Epithelial cell of proximal tubule (primary cell): ENCODE measurements around the gene C16orf78. TPM values are rescaled to one million over a fixed set of nuclear protein-coding genes. Genes with fewer than 3 reads are reported as not detected.

Experiments
- DNase-seq: peaks from one replicate; pipeline ENCODE4 v3.0.0-alpha.2; 2011; ENCODE audit warnings: low read depth
- H3K4me3 ChIP-seq: 2 replicates; pipeline ENCODE4 v1.5.1; 2011; ENCODE audit warnings: low read depth, mild to moderate bottlenecking, low read length
- CTCF ChIP-seq: conservative IDR thresholded peaks from 2 replicates; pipeline ENCODE4 v1.5.1; 2012; ENCODE audit warnings: low read depth, mild to moderate bottlenecking, low read length
- total RNA-seq: library from RNA; depleted of rRNA; stranded (reverse); fragments of >200 nt; gene quantifications from 2 replicates; pipeline ENCODE4 v1.2.3, GENCODE V29; 2015

The C16orf78 gene
- total RNA-seq, 1 donor from 2014 or later = not detected

GRCh38 chr16:49348408-49349176, 25.0 kb upstream of the C16orf78 start:
- TF ChIP-seq CTCF = peak; percentile 22
- no peak overlapping the region for H3K4me3 ChIP-seq
- DNase-seq = no peak

- no peak overlapping the region for H3K4me3 ChIP-seq
- no peak for TF ChIP-seq CTCF
- DNase-seq = no peak
These were observed 24.0 kb upstream of the C16orf78 start for GRCh38 chr16:49349446-49350168.

GRCh38 chr16:49350265-49351095, 23.1 kb upstream of the C16orf78 start:
- TF ChIP-seq CTCF = peak; percentile 80
- DNase-seq = peak; percentile 0
- H3K4me3 ChIP-seq = no peak overlapping the region

- H3K4me3 ChIP-seq = no peak overlapping the region
- DNase-seq = no peak
- no peak for TF ChIP-seq CTCF
These were observed 22.5 kb upstream of the C16orf78 start for GRCh38 chr16:49351096-49351487.

GRCh38 chr16:49352892-49353291, 20.7 kb upstream of the C16orf78 start:
- peak; percentile 39 for TF ChIP-seq CTCF
- no peak for DNase-seq
- H3K4me3 ChIP-seq = no peak overlapping the region

GRCh38 chr16:49353680-49354079, 19.9 kb upstream of the C16orf78 start:
- DNase-seq = no peak
- no peak for TF ChIP-seq CTCF
- no peak overlapping the region for H3K4me3 ChIP-seq
